HepG2 (cell line): ENCODE measurements around the gene ALDH9A1. TPM values are rescaled to one million over a fixed set of nuclear protein-coding genes. Genes with fewer than 3 reads are reported as not detected.

ENCODE experiments used
- ATAC-seq: fragments of 200-7000 bp; cut with Tn5 transposase; 3 replicates; pipeline ENCODE4 v1.9.1; 2020; ENCODE audit warnings: mild to moderate bottlenecking, moderate library complexity
- BruUV-seq: library from RNA; stranded (reverse); fragments of 400-500 nt; replicated peaks from 2 replicates; lab custom pipeline; 2021; lab: Mats Ljungman, UMichigan
- CTCF ChIA-PET: fragments of 300-600 bp; formaldehyde crosslinking; extraction: SDS; loops from one replicate; lab custom pipeline; 2021; ENCODE audit warnings: low total read pairs, inconsistent platforms, low intra/inter-chr PET ratio; lab: Yijun Ruan, JAX
- POLR2A ChIA-PET: fragments of 350-600 bp; sonication (Branson Sonifier 250); formaldehyde crosslinking; loops from one replicate; lab custom pipeline; 2020; ENCODE audit warnings: antibody characterized with exemption, inconsistent platforms; lab: Yijun Ruan, JAX
- DNase-seq: peaks from one replicate; pipeline ENCODE4 v3.0.0-alpha.2; 2015; ENCODE audit warnings: low spot score
- FAIRE-seq: peaks from 3 replicates; lab custom pipeline; 2011; peaks lifted over from hg19 to GRCh38; lab: Jason Lieb, UNC
- H2AFZ ChIP-seq: one replicate; pipeline ENCODE4 v1.6.1; 2011; ENCODE audit warnings: low read length, inconsistent platforms
- H3K27ac ChIP-seq: fragments of 300-600 bp; 3 replicates; pipeline ENCODE4 v1.8.0; 2011; ENCODE audit warnings: mixed run types, mild to moderate bottlenecking, mixed read lengths, low read length, inconsistent platforms; ENCODE audit not compliant: insufficient read depth; ENCODE audit errors: extremely low read length
- H3K27me3 ChIP-seq, 2 experiments: fragments of 200-600 bp in 1 of 2; 2 replicates in 1 of 2; 3 replicates in 1 of 2; pipeline versions ENCODE4 v1.6.0 to v1.8.0; 2011; ENCODE audit warnings: low read length in 2 of 2, mild to moderate bottlenecking in 2 of 2, moderate library complexity in 2 of 2, inconsistent platforms in 1 of 2; ENCODE audit not compliant: insufficient read depth in 2 of 2, control insufficient read depth in 1 of 2
- H3K36me3 ChIP-seq, 2 experiments: fragments of 200-600 bp in 1 of 2; replicated peaks in 1 of 2; 2 replicates in 1 of 2; 3 replicates in 1 of 2; pipeline versions ENCODE4 v1.5.1 to v1.8.0; 2011; ENCODE audit warnings: low read length in 2 of 2, inconsistent platforms in 1 of 2; ENCODE audit not compliant: insufficient read depth in 2 of 2, control insufficient read depth in 1 of 2
- H3K4me1 ChIP-seq: 2 replicates; pipeline ENCODE4 v1.5.1; 2012; ENCODE audit warnings: low read length, inconsistent platforms; ENCODE audit not compliant: insufficient read depth
- H3K4me2 ChIP-seq: 2 replicates; pipeline ENCODE4 v1.6.0; 2011; ENCODE audit warnings: low read depth, low read length, inconsistent platforms
- H3K4me3 ChIP-seq, 3 experiments: fragments of 200-600 bp in 1 of 3; sonication (generic), shearing (Covaris generic) in 1 of 3; replicated peaks in 1 of 3; 2 replicates each; pipeline ENCODE4 v1.5.1; 2011 to 2016; ENCODE audit warnings: low read length in 3 of 3, inconsistent platforms in 2 of 3, low read depth in 2 of 3, mild to moderate bottlenecking in 2 of 3, control low read depth in 1 of 3, mixed read lengths in 1 of 3; ENCODE audit not compliant: insufficient read depth in 1 of 3
- H3K79me2 ChIP-seq: one replicate; pipeline ENCODE4 v1.6.1; 2011; ENCODE audit warnings: low read length, inconsistent platforms; ENCODE audit not compliant: insufficient read depth
- H3K9ac ChIP-seq: 2 replicates; pipeline ENCODE4 v1.6.0; 2011; ENCODE audit warnings: mild to moderate bottlenecking, low read depth, low read length, inconsistent platforms; ENCODE audit not compliant: insufficient read depth
- H3K9me3 ChIP-seq: 2 replicates; pipeline ENCODE4 v1.5.1; 2012; ENCODE audit warnings: mild to moderate bottlenecking, low read length
- H4K20me1 ChIP-seq: 2 replicates; pipeline ENCODE4 v1.6.0; 2011; ENCODE audit warnings: inconsistent platforms, mild to moderate bottlenecking, low read length, moderate library complexity; ENCODE audit not compliant: insufficient read depth
- AKNA ChIP-seq: sonication (generic); formaldehyde crosslinking; IDR thresholded peaks from 2 replicates; pipeline ENCODE4 v1.4.0; 2020; ENCODE audit warnings: missing genetic modification reagents, borderline replicate concordance
- HDAC1 ChIP-seq: sonication (generic); formaldehyde crosslinking; IDR thresholded peaks from 2 replicates; pipeline ENCODE4 v1.5.1; 2020; ENCODE audit warnings: mild to moderate bottlenecking, missing genetic modification reagents
- MLLT10 ChIP-seq: sonication (generic); formaldehyde crosslinking; IDR thresholded peaks from 2 replicates; pipeline ENCODE4 v1.4.0; 2020; ENCODE audit warnings: missing genetic modification reagents
- MTA1 ChIP-seq: sonication (generic); formaldehyde crosslinking; IDR thresholded peaks from 2 replicates; pipeline ENCODE4 v1.4.0; 2020; ENCODE audit warnings: missing genetic modification reagents, mild to moderate bottlenecking, borderline replicate concordance
- SRY ChIP-seq: sonication (generic); formaldehyde crosslinking; IDR thresholded peaks from 2 replicates; pipeline ENCODE4 v1.8.0; 2022; ENCODE audit warnings: mild to moderate bottlenecking, missing genetic modification reagents
- ZFP41 ChIP-seq: sonication (generic); formaldehyde crosslinking; IDR thresholded peaks from 2 replicates; pipeline ENCODE4 v1.4.0; 2020; ENCODE audit warnings: mild to moderate bottlenecking, missing genetic modification reagents, borderline replicate concordance
- ZNF30 ChIP-seq: sonication (generic); formaldehyde crosslinking; IDR thresholded peaks from 2 replicates; pipeline ENCODE4 v1.5.0; 2020; ENCODE audit warnings: mild to moderate bottlenecking, missing genetic modification reagents
- ZNF441 ChIP-seq: sonication (generic); formaldehyde crosslinking; IDR thresholded peaks from 2 replicates; pipeline ENCODE4 v1.7.0; 2021; ENCODE audit warnings: missing genetic modification reagents, borderline replicate concordance
- ZNF703 ChIP-seq: sonication (generic); formaldehyde crosslinking; IDR thresholded peaks from 2 replicates; pipeline ENCODE4 v1.5.1; 2020; ENCODE audit warnings: missing genetic modification reagents, mild to moderate bottlenecking, moderate library complexity, borderline replicate concordance
- ZSCAN31 ChIP-seq: sonication (generic); formaldehyde crosslinking; IDR thresholded peaks from 2 replicates; pipeline ENCODE4 v1.5.0; 2020; ENCODE audit warnings: low read depth, mild to moderate bottlenecking, missing genetic modification reagents
- in situ Hi-C: cut with HindIII; loops from 2 replicates; pipeline ENCODE4 v1.10.0; 2017; ENCODE audit warnings: low pct_unique_long_range_greater_than_20kb; ENCODE audit not compliant: extremely low pct_ligation_motif_present
- intact Hi-C: fragments of 100-400 bp; cut with micrococcal nuclease; formaldehyde crosslinking; loops from one replicate; pipeline ENCODE4 v1.10.0; 2022; ENCODE audit not compliant: unreplicated experiment
- polyA plus RNA-seq, 8 experiments: library from polyadenylated mRNA; depleted of rRNA in 3 of 8; stranded (reverse) in 7 of 8; unstranded in 1 of 8; fragments of >200 nt; fragmentation: Illumina TruSeq in 4 of 8; extraction: Trizol in 4 of 8; gene quantifications; 2 replicates each; pipeline versions ENCODE4 v1.2.1 to v1.2.3, GENCODE V29; 2011 to 2016; ENCODE audit warnings: low read depth in 4 of 8, missing spikeins in 1 of 8, mixed read lengths in 1 of 8; ENCODE audit not compliant: insufficient read depth in 1 of 8
- total RNA-seq, 5 experiments: library from RNA; depleted of rRNA; stranded (reverse); fragments of >200 nt; fragmentation: Illumina TruSeq; extraction: Trizol; gene quantifications; 2 replicates each; pipeline ENCODE4 v1.2.3, GENCODE V29; 2016; ENCODE audit warnings: low read depth in 1 of 5

ALDH9A1 gene
- total and polyA plus RNA-seq, 2 of the 13 experiments (the other 11 are each of a cell fraction or from before 2014, with no cell fraction given) = 27.5 to 38.5 TPM

- TF ChIP-seq AKNA (CRISPR knock-in tag) = no peak
- TF ChIP-seq, all 625 proteins: peak for 0
These were observed 40.4 kb upstream of the ALDH9A1 start (continued) for GRCh38 chr1:165738794-165739193.

- Histone ChIP-seq H3K27me3 (no peaks in the 10 kb centered on the region), H2AFZ (no peak overlapping the region)
- DNase-seq = no peak
- no peak for ATAC-seq
- POLR2A ChIA-PET = no interaction called here
- in situ Hi-C loops = no loop called here
- TF ChIP-seq ZNF30 (CRISPR knock-in tag) (no peak), ZNF703 (CRISPR knock-in tag) (no peak), ZFP41 (CRISPR knock-in tag) (no peak), ZNF441 (CRISPR knock-in tag) (no peak), HDAC1 (CRISPR knock-in tag) (no peak), MLLT10 (no peak), MTA1 (CRISPR knock-in tag) (no peak), SRY (no peak), ZSCAN31 (no peak)
- TF ChIP-seq, all 625 proteins: peak for 0
- Histone ChIP-seq H3K9ac (no peak overlapping the region), H3K4me1 (peaks cover 16% of the 10 kb centered on the region), H4K20me1 (no peaks in the 10 kb centered on the region), H3K4me3 (no peak overlapping the region), H3K9me3 (no peaks in the 10 kb centered on the region), H3K36me3 (peaks cover 5 to 34% of the 10 kb centered on the region in 2 experiments; a peak in 4 of 5 replicates), H3K79me2 (no peaks in the 10 kb centered on the region), H3K27ac (no peak overlapping the region), H3K4me2 (no peak overlapping the region)
- BruUV-seq = no TSS peak
- CTCF ChIA-PET = no interaction called here
- no peak for FAIRE-seq
- intact Hi-C loops = no loop called here
These were observed 38.8 kb upstream of the ALDH9A1 start for GRCh38 chr1:165737196-165737595.
